HCT116 (cell line): ENCODE results near the gene LCNL1. TPM values are rescaled to one million over a fixed set of nuclear protein-coding genes. Genes with fewer than 3 reads are reported as not detected.

Experiments
- ATAC-seq: fragments of 200-7000 bp; cut with Tn5 transposase; 2 replicates; pipeline ENCODE4 v1.9.1; 2020; ENCODE audit warnings: mild to moderate bottlenecking, moderate library complexity
- BruUV-seq: library from RNA; stranded (reverse); fragments of 400-500 nt; replicated peaks from 2 replicates; lab custom pipeline; 2021; lab: Mats Ljungman, UMichigan
- CTCF ChIA-PET: fragments of 300-600 bp; sonication (Branson Sonifier 250); formaldehyde crosslinking; loops from one replicate; lab custom pipeline; 2021; ENCODE audit warnings: antibody characterized with exemption; lab: Charles Lee
- POLR2A ChIA-PET: fragments of 300-600, 350-600 bp; sonication (Branson Sonifier 250); formaldehyde crosslinking; loops from one replicate; lab custom pipeline; 2021; ENCODE audit warnings: antibody characterized with exemption; lab: Charles Lee
- RAD21 ChIA-PET, 2 experiments: fragments of 300-600 bp; sonication (Branson Sonifier 250); formaldehyde crosslinking; loops; one replicate each; lab custom pipeline; 2023; ENCODE audit warnings: low total read pairs in 2 of 2; ENCODE audit not compliant: uncharacterized antibody in 2 of 2, unreplicated experiment in 2 of 2, low non-redundant PET in 1 of 2; lab: Charles Lee
- DNase-seq: peaks from one replicate; pipeline ENCODE4 v3.0.0-alpha.2; 2010; ENCODE audit warnings: low read depth, low spot score
- H2AFZ ChIP-seq: fragments of 200-600 bp; shearing (Covaris generic), sonication (generic); 2 replicates; pipeline ENCODE4 v1.6.1; 2017; ENCODE audit warnings: low read depth, mixed run types, mixed read lengths, antibody characterized with exemption, low read length; ENCODE audit not compliant: poor library complexity, severe bottlenecking
- H3K27ac ChIP-seq: 2 replicates; pipeline ENCODE4 v1.5.1; 2012; ENCODE audit warnings: low read depth, low read length
- H3K27me3 ChIP-seq: fragments of 200-600 bp; sonication (generic); 2 replicates; pipeline ENCODE4 v1.6.1; 2016; ENCODE audit warnings: mixed run types, low read length, mixed read lengths; ENCODE audit not compliant: insufficient read depth
- H3K36me3 ChIP-seq, 2 experiments: fragments of 200-500 bp in 1 of 2; fragments of 200-600 bp in 1 of 2; sonication (Bioruptor generic) in 1 of 2; sonication (generic) in 1 of 2; 2 replicates each; pipeline versions ENCODE4 v1.5.1 to v1.6.1; 2014 to 2016; ENCODE audit warnings: low read length in 2 of 2, inconsistent platforms in 1 of 2, mixed read lengths in 1 of 2, mixed run types in 1 of 2; ENCODE audit not compliant: insufficient read depth in 2 of 2, control insufficient read depth in 1 of 2
- H3K4me1 ChIP-seq, 2 experiments: fragments of 200-600 bp in 1 of 2; sonication (generic) in 1 of 2; 2 replicates each; pipeline versions ENCODE4 v1.5.1 to v1.6.1; 2012 to 2017; ENCODE audit warnings: low read length in 2 of 2, inconsistent platforms in 1 of 2, mild to moderate bottlenecking in 1 of 2, mixed read lengths in 1 of 2, mixed run types in 1 of 2, moderate library complexity in 1 of 2; ENCODE audit not compliant: insufficient read depth in 2 of 2, control insufficient read depth in 1 of 2
- H3K4me2 ChIP-seq: fragments of 200-600 bp; sonication (generic); 2 replicates; pipeline ENCODE4 v1.6.1; 2017; ENCODE audit warnings: mixed run types, low read length, mixed read lengths
- H3K4me3 ChIP-seq, 2 experiments: fragments of 200-600 bp in 1 of 2; sonication (generic) in 1 of 2; replicated peaks in 1 of 2; 2 replicates each; pipeline ENCODE4 v1.5.1; 2011 to 2016; ENCODE audit warnings: low read length in 2 of 2, control low read depth in 1 of 2, low read depth in 1 of 2, mild to moderate bottlenecking in 1 of 2, mixed read lengths in 1 of 2, mixed run types in 1 of 2
- H3K79me2 ChIP-seq: fragments of 200-600 bp; sonication (generic); 2 replicates; pipeline ENCODE4 v1.6.1; 2017; ENCODE audit warnings: mild to moderate bottlenecking, mixed run types, low read length, moderate library complexity, mixed read lengths; ENCODE audit not compliant: insufficient read depth
- H3K9ac ChIP-seq: fragments of 200-600 bp; sonication (generic); 2 replicates; pipeline ENCODE4 v1.6.1; 2016; ENCODE audit warnings: low read length, mixed read lengths
- H3K9me2 ChIP-seq: fragments of 200-600 bp; sonication (generic), shearing (Covaris generic); 2 replicates; pipeline ENCODE4 v1.6.1; 2017; ENCODE audit warnings: mixed run types, mild to moderate bottlenecking, moderate library complexity; ENCODE audit not compliant: insufficient read depth
- H3K9me3 ChIP-seq, 2 experiments: fragments of 200-500 bp in 1 of 2; fragments of 200-600 bp in 1 of 2; sonication (Bioruptor generic) in 1 of 2; sonication (generic) in 1 of 2; 2 replicates each; pipeline ENCODE4 v1.6.1; 2014 to 2017; ENCODE audit warnings: low read length in 2 of 2, mixed read lengths in 2 of 2, inconsistent platforms in 1 of 2, low read depth in 1 of 2, mild to moderate bottlenecking in 1 of 2, mixed run types in 1 of 2, moderate library complexity in 1 of 2; ENCODE audit not compliant: control insufficient read depth in 1 of 2, insufficient read depth in 1 of 2
- H4K20me1 ChIP-seq: fragments of 200-600 bp; sonication (generic), shearing (Covaris generic); 2 replicates; pipeline ENCODE4 v1.6.1; 2017; ENCODE audit warnings: mixed run types, mild to moderate bottlenecking, moderate library complexity; ENCODE audit not compliant: insufficient read depth
- CTCF ChIP-seq, 3 experiments: fragments of 200-600 bp in 1 of 3; sonication (generic) in 1 of 3; IDR thresholded peaks in 2 of 3; conservative IDR thresholded peaks in 1 of 3; 2 replicates each; pipeline ENCODE4 v1.5.1; 2012 to 2017; ENCODE audit warnings: low read depth in 2 of 3, low read length in 2 of 3, antibody characterized with exemption in 1 of 3, borderline replicate concordance in 1 of 3, control low read depth in 1 of 3, mild to moderate bottlenecking in 1 of 3, mixed read lengths in 1 of 3, mixed run types in 1 of 3, moderate library complexity in 1 of 3; ENCODE audit not compliant: insufficient read depth in 1 of 3
- EZH2phosphoT487 ChIP-seq: fragments of 200-600 bp; IDR thresholded peaks from 2 replicates; pipeline ENCODE4 v1.6.1; 2018; ENCODE audit warnings: antibody characterized with exemption, borderline replicate concordance
- JUND ChIP-seq: IDR thresholded peaks from 2 replicates; pipeline ENCODE4 v1.6.1; 2012
- SRF ChIP-seq: IDR thresholded peaks from 2 replicates; pipeline ENCODE4 v1.6.1; 2012; ENCODE audit warnings: low read depth
- TCF7L2 ChIP-seq: IDR thresholded peaks from 2 replicates; pipeline ENCODE4 v1.7.0; 2011; ENCODE audit warnings: borderline replicate concordance, inconsistent platforms; ENCODE audit not compliant: insufficient read depth, insufficient read length; ENCODE audit errors: extremely low read depth
- YY1 ChIP-seq: IDR thresholded peaks from 2 replicates; pipeline ENCODE4 v1.6.1; 2011; ENCODE audit warnings: low read length, low read depth, moderate library complexity, mild to moderate bottlenecking; ENCODE audit not compliant: insufficient replicate concordance; ENCODE audit errors: extremely low read depth
- intact Hi-C: fragments of 100-400 bp; cut with micrococcal nuclease; formaldehyde crosslinking; loops from 2 replicates; pipeline ENCODE4 v1.10.0; 2022
- total RNA-seq: library from RNA; stranded (reverse); gene quantifications from one replicate; pipeline ENCODE4 v1.2.1, GENCODE V29; 2021; ENCODE audit not compliant: unreplicated experiment
- TF ChIP-seq, protein P1 (sequence below): IDR thresholded peaks from 2 replicates; pipeline ENCODE4 v1.6.1; 2012

Gene LCNL1
- total RNA-seq, 1 experiment from 2014 or later = 0.44 TPM

- CTCF ChIA-PET = no interaction called here
- H3K79me2 ChIP-seq = peaks cover 20% of the 10 kb centered on the region
- H3K4me3 ChIP-seq = no peak overlapping the region
- RAD21 ChIA-PET = no interaction called here
- no peak overlapping the region for H2AFZ ChIP-seq
- H3K9me3 ChIP-seq = no peaks in the 10 kb centered on the region; a peak in 1 of 4 replicates
- no peak for DNase-seq
- no peaks in the 10 kb centered on the region for H4K20me1 ChIP-seq
- H3K36me3 ChIP-seq = peaks cover 0 to 12% of the 10 kb centered on the region in 2 experiments; a peak in 2 of 4 replicates
- BruUV-seq = no TSS peak
- H3K4me2 ChIP-seq = peak overlapping the region; percentile 88; the same call in 1 of the 2 replicates
- TF ChIP-seq JUND (no peak), EZH2phosphoT487 (no peak), CTCF (IDR thresholded peaks at IDR 0.05 in 2 of 3, conservative IDR thresholded peaks at IDR 0.05 in 1 of 3; ENCODE audit: borderline replicate concordance in 1 of 3, insufficient read depth in 1 of 3, low read depth in 2 of 3, low read length in 2 of 3) (no peak), YY1 (no peak), TCF7L2 (no peak), SRF (no peak)
- TF ChIP-seq, protein P1, sequence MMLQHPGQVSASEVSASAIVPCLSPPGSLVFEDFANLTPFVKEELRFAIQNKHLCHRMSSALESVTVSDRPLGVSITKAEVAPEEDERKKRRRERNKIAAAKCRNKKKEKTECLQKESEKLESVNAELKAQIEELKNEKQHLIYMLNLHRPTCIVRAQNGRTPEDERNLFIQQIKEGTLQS = no peak
- TF ChIP-seq, all 23 proteins: peak for 0
- intact Hi-C loops = no loop called here
- ATAC-seq = no peak
- POLR2A ChIA-PET = no interaction called here
- no peak overlapping the region for H3K9ac ChIP-seq
- no peaks in the 10 kb centered on the region for H3K27me3 ChIP-seq
- peaks cover 52 to 70% of the 10 kb centered on the region in 2 experiments for H3K4me1 ChIP-seq
- peak overlapping the region; percentile 95; the same call in 1 of the 2 replicates for H3K27ac ChIP-seq
- H3K9me2 ChIP-seq = no peaks in the 10 kb centered on the region
Observed at GRCh38 chr9:136994888-136995230, 12.1 kb downstream of the LCNL1 start.
